Vagina (tissue), 2 donors: ENCODE data around the gene FGF14.

Experiments used
- CTCF ChIP-seq, 3 experiments: fragments of 450-650 bp in 2 of 3; fragments of 200-600 bp in 1 of 3; sonication (generic) in 1 of 3; IDR thresholded peaks; one replicate each; pipeline ENCODE4 v1.5.1; 2017 to 2019; ENCODE audit warnings: antibody characterized with exemption in 3 of 3, mild to moderate bottlenecking in 2 of 3, moderate library complexity in 2 of 3
- POLR2A ChIP-seq, 2 donors: fragments of 450-650 bp; IDR thresholded peaks; one replicate each; pipeline ENCODE4 v1.6.1; 2017; ENCODE audit warnings: antibody characterized with exemption in 2 of 2, mild to moderate bottlenecking in 2 of 2, moderate library complexity in 2 of 2

GRCh38 chr13:102402290-102402689, 442 bp upstream of the FGF14 start:
- no peak for TF ChIP-seq CTCF (IDR thresholded peaks at IDR 0.05)
- TF ChIP-seq POLR2A (IDR thresholded peaks at IDR 0.05): no peak
